Liver (tissue), 9 donors: Measurements from ENCODE around the gene CPOX. TPM values are rescaled to one million over a fixed set of nuclear protein-coding genes. Genes with fewer than 3 reads are reported as not detected.

ENCODE experiments used
- DNase-seq: peaks from one replicate; pipeline ENCODE4 v3.0.0-alpha.2; 2017; ENCODE audit warnings: low spot score
- H3K27ac ChIP-seq, 2 donors: one replicate each; pipeline ENCODE4 v1.7.0; 2013; ENCODE audit warnings: inconsistent platforms in 2 of 2, low read length in 2 of 2, control low read depth in 1 of 2, low read depth in 1 of 2, mild to moderate bottlenecking in 1 of 2
- H3K27me3 ChIP-seq, 4 donors: one replicate each; pipeline versions ENCODE4 v1.6.1 to v1.7.0; 2013; ENCODE audit warnings: low read length in 3 of 4, inconsistent platforms in 1 of 4, mild to moderate bottlenecking in 1 of 4, moderate library complexity in 1 of 4; ENCODE audit not compliant: control insufficient read depth in 4 of 4, insufficient read depth in 4 of 4
- H3K36me3 ChIP-seq, 4 donors: one replicate each; pipeline versions ENCODE4 v1.6.1 to v1.7.0; 2013; ENCODE audit warnings: low read length in 3 of 4, mild to moderate bottlenecking in 3 of 4, low read depth in 1 of 4, moderate library complexity in 1 of 4; ENCODE audit not compliant: control insufficient read depth in 4 of 4, insufficient read depth in 3 of 4
- H3K4me1 ChIP-seq, 4 donors: one replicate each; pipeline versions ENCODE4 v1.6.1 to v1.7.0; 2013; ENCODE audit warnings: low read length in 3 of 4, mild to moderate bottlenecking in 3 of 4, moderate library complexity in 1 of 4; ENCODE audit not compliant: control insufficient read depth in 4 of 4, insufficient read depth in 4 of 4
- H3K4me3 ChIP-seq, 3 donors: one replicate each; pipeline versions ENCODE4 v1.6.1 to v1.7.0; 2013; ENCODE audit warnings: low read length in 3 of 3, control low read depth in 1 of 3, low read depth in 1 of 3, mild to moderate bottlenecking in 1 of 3
- H3K9ac ChIP-seq, 2 donors: one replicate each; pipeline ENCODE4 v1.7.0; 2013; ENCODE audit warnings: low read length in 2 of 2, mild to moderate bottlenecking in 2 of 2, moderate library complexity in 2 of 2, control low read depth in 1 of 2, low read depth in 1 of 2
- H3K9me3 ChIP-seq, 4 donors: one replicate each; pipeline versions ENCODE4 v1.6.1 to v1.7.0; 2013; ENCODE audit warnings: low read length in 3 of 4; ENCODE audit not compliant: control insufficient read depth in 4 of 4
- FOXA1 ChIP-seq: IDR thresholded peaks from 2 replicates; pipeline ENCODE4 v1.6.1; 2016; ENCODE audit warnings: antibody characterized with exemption
- FOXA2 ChIP-seq: IDR thresholded peaks from 2 replicates; pipeline ENCODE4 v1.6.1; 2016; ENCODE audit warnings: antibody characterized with exemption
- HNF4A ChIP-seq, 2 donors: conservative IDR thresholded peaks; 2 replicates each; pipeline ENCODE4 v1.6.1; 2016; ENCODE audit warnings: antibody characterized with exemption in 2 of 2, mild to moderate bottlenecking in 2 of 2
- HNF4G ChIP-seq: IDR thresholded peaks from 2 replicates; pipeline ENCODE4 v1.6.1; 2016; ENCODE audit warnings: antibody characterized with exemption
- SP1 ChIP-seq: IDR thresholded peaks from 2 replicates; pipeline ENCODE4 v1.6.1; 2018; ENCODE audit warnings: antibody characterized with exemption, mild to moderate bottlenecking
- TAF1 ChIP-seq: conservative IDR thresholded peaks from 2 replicates; pipeline ENCODE4 v1.6.1; 2016; ENCODE audit warnings: antibody characterized with exemption, mild to moderate bottlenecking
- YY1 ChIP-seq: IDR thresholded peaks from 2 replicates; pipeline ENCODE4 v1.6.1; 2016; ENCODE audit warnings: antibody characterized with exemption, mild to moderate bottlenecking
- WGBS: extraction: QIAGEN DNeasy Blood & Tissue Kit; methylation state at CpG from one replicate; pipeline ENCODE4 v1.1.7; 2013; 5-methylcytosine and 5-hydroxymethylcytosine counted together
- polyA plus RNA-seq, 2 donors: library from polyadenylated mRNA; stranded (reverse) in 1 of 2; unstranded in 1 of 2; fragments of 200-250 nt in 1 of 2; fragments of >200 nt in 1 of 2; fragmentation: Nextera tagmentation in 1 of 2; extraction: Ambion mirVana in 1 of 2; gene quantifications; one replicate each; pipeline versions ENCODE4 v1.2.1 to v1.2.3, GENCODE V29; 2013 to 2015
- total RNA-seq, 2 donors: library from RNA; depleted of rRNA; stranded (reverse); fragments of >200 nt; gene quantifications; one replicate each; pipeline ENCODE4 v1.2.3, GENCODE V29; 2014
- TF ChIP-seq, protein P1 (sequence below): fragments of 150-350 bp; IDR thresholded peaks from 2 replicates; pipeline ENCODE4 v1.5.1; 2017; ENCODE audit warnings: improper control_type of control experiment, low read depth, low read length; ENCODE audit not compliant: missing input control
- TF ChIP-seq, protein P2 (sequence below): IDR thresholded peaks from 2 replicates; pipeline ENCODE4 v1.6.1; 2016; ENCODE audit warnings: antibody characterized with exemption, mild to moderate bottlenecking
- TF ChIP-seq, protein P3 (sequence below): IDR thresholded peaks from 2 replicates; pipeline ENCODE4 v1.6.1; 2016; ENCODE audit warnings: antibody characterized with exemption
- TF ChIP-seq, protein P4 (sequence below): IDR thresholded peaks from 2 replicates; pipeline ENCODE4 v1.6.1; 2016; ENCODE audit warnings: antibody characterized with exemption
- TF ChIP-seq, protein P5 (sequence below): IDR thresholded peaks from 2 replicates; pipeline ENCODE4 v1.6.1; 2016; ENCODE audit warnings: antibody characterized with exemption
- donor health status: healthy.
- donor health status: healthy.
- donor health status: healthy.
- donor health status: healthy.
- donor health status: healthy.

Gene CPOX
- total and polyA plus RNA-seq, 4 donors: 8.8 to 280 (median 16.3) TPM

DNA sequence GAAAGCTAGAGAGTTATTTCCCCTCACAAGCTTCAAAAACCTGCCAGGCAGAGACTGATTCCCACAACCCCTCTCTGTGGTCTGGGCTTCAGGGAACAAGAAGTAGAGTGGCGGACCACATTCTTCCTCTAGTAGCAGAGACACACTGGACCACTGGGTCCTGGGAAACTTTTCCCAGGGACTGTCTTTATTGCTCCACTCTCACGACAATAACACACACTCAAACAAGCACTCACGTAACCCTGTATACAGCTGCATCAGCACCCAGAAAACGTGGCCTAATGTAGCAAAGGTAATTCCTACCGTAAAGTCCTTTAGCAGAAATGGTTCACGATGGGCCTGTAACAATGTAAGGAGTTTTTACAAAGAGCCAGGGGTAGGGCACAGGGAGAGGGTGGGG is 27.6 kb downstream of the CPOX start:
- no peak overlapping the region for H3K27ac ChIP-seq
- no peak for TF ChIP-seq SP1
- no peak for TF ChIP-seq HNF4A (conservative IDR thresholded peaks at IDR 0.05)
- no peak for TF ChIP-seq YY1
- TF ChIP-seq, protein P1, sequence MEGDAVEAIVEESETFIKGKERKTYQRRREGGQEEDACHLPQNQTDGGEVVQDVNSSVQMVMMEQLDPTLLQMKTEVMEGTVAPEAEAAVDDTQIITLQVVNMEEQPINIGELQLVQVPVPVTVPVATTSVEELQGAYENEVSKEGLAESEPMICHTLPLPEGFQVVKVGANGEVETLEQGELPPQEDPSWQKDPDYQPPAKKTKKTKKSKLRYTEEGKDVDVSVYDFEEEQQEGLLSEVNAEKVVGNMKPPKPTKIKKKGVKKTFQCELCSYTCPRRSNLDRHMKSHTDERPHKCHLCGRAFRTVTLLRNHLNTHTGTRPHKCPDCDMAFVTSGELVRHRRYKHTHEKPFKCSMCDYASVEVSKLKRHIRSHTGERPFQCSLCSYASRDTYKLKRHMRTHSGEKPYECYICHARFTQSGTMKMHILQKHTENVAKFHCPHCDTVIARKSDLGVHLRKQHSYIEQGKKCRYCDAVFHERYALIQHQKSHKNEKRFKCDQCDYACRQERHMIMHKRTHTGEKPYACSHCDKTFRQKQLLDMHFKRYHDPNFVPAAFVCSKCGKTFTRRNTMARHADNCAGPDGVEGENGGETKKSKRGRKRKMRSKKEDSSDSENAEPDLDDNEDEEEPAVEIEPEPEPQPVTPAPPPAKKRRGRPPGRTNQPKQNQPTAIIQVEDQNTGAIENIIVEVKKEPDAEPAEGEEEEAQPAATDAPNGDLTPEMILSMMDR: no peak
- TF ChIP-seq TAF1: no peak
- TF ChIP-seq, protein P2, sequence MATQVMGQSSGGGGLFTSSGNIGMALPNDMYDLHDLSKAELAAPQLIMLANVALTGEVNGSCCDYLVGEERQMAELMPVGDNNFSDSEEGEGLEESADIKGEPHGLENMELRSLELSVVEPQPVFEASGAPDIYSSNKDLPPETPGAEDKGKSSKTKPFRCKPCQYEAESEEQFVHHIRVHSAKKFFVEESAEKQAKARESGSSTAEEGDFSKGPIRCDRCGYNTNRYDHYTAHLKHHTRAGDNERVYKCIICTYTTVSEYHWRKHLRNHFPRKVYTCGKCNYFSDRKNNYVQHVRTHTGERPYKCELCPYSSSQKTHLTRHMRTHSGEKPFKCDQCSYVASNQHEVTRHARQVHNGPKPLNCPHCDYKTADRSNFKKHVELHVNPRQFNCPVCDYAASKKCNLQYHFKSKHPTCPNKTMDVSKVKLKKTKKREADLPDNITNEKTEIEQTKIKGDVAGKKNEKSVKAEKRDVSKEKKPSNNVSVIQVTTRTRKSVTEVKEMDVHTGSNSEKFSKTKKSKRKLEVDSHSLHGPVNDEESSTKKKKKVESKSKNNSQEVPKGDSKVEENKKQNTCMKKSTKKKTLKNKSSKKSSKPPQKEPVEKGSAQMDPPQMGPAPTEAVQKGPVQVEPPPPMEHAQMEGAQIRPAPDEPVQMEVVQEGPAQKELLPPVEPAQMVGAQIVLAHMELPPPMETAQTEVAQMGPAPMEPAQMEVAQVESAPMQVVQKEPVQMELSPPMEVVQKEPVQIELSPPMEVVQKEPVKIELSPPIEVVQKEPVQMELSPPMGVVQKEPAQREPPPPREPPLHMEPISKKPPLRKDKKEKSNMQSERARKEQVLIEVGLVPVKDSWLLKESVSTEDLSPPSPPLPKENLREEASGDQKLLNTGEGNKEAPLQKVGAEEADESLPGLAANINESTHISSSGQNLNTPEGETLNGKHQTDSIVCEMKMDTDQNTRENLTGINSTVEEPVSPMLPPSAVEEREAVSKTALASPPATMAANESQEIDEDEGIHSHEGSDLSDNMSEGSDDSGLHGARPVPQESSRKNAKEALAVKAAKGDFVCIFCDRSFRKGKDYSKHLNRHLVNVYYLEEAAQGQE: no peak
- TF ChIP-seq, protein P3, sequence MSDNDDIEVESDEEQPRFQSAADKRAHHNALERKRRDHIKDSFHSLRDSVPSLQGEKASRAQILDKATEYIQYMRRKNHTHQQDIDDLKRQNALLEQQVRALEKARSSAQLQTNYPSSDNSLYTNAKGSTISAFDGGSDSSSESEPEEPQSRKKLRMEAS: no peak
- no peak for TF ChIP-seq HNF4G
- H3K9ac ChIP-seq: no peak overlapping the region
- no peaks in the 10 kb centered on the region for H3K36me3 ChIP-seq
- no peaks in the 10 kb centered on the region for H3K9me3 ChIP-seq
- no peak for DNase-seq
- no peaks in the 10 kb centered on the region for H3K27me3 ChIP-seq
- no peak overlapping the region for H3K4me3 ChIP-seq
- whole genome bisulfite sequencing: 89% methylated on average over 6 of the region's 6 CpGs
- no peaks in the 10 kb centered on the region for H3K4me1 ChIP-seq

DNA sequence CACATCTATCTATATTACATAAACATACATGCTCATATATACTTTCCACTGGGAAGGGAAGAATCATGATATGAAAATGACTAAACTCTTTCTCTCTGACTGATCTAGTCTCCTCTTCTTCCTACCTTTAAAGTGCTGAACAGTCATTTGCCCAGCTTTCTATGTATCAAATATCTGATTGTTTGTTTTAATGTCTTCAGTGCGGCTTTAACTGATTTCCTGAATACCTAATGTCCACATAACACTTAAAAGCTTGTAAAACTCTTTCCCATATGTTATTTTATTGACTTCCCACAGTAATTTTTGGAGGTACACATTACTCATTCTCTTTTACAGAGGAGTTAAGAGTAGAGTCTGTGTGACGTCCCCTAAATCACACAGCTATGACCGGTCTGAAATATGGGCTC is 28.2 kb downstream of the CPOX start:
- H3K27me3 ChIP-seq: no peaks in the 10 kb centered on the region
- H3K36me3 ChIP-seq: no peaks in the 10 kb centered on the region
- no peaks in the 10 kb centered on the region for H3K9me3 ChIP-seq
- H3K4me1 ChIP-seq: no peaks in the 10 kb centered on the region
- no peak overlapping the region for H3K27ac ChIP-seq
- WGBS: 29% methylated on average over 3 of the region's 3 CpGs
- no peak overlapping the region for H3K9ac ChIP-seq
- no peak overlapping the region for H3K4me3 ChIP-seq
- TF ChIP-seq, protein P4, sequence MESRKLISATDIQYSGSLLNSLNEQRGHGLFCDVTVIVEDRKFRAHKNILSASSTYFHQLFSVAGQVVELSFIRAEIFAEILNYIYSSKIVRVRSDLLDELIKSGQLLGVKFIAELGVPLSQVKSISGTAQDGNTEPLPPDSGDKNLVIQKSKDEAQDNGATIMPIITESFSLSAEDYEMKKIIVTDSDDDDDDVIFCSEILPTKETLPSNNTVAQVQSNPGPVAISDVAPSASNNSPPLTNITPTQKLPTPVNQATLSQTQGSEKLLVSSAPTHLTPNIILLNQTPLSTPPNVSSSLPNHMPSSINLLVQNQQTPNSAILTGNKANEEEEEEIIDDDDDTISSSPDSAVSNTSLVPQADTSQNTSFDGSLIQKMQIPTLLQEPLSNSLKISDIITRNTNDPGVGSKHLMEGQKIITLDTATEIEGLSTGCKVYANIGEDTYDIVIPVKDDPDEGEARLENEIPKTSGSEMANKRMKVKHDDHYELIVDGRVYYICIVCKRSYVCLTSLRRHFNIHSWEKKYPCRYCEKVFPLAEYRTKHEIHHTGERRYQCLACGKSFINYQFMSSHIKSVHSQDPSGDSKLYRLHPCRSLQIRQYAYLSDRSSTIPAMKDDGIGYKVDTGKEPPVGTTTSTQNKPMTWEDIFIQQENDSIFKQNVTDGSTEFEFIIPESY: no peak
- no peak for TF ChIP-seq SP1
- TF ChIP-seq, protein P2: no peak
- TF ChIP-seq, protein P5, sequence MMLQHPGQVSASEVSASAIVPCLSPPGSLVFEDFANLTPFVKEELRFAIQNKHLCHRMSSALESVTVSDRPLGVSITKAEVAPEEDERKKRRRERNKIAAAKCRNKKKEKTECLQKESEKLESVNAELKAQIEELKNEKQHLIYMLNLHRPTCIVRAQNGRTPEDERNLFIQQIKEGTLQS: no peak
- no peak for TF ChIP-seq FOXA2
- no peak for TF ChIP-seq FOXA1
- TF ChIP-seq, protein P3: no peak
- no peak for DNase-seq
